Colon (tissue), 2 donors: ENCODE results near the gene CCDC71.

Experiments used
- FAIRE-seq: peaks from 2 replicates; lab custom pipeline; 2012; peaks lifted over from hg19 to GRCh38; lab: Jason Lieb, UNC
- donor health status: control.
- donor health status: control.

The CCDC71 gene

DNA sequence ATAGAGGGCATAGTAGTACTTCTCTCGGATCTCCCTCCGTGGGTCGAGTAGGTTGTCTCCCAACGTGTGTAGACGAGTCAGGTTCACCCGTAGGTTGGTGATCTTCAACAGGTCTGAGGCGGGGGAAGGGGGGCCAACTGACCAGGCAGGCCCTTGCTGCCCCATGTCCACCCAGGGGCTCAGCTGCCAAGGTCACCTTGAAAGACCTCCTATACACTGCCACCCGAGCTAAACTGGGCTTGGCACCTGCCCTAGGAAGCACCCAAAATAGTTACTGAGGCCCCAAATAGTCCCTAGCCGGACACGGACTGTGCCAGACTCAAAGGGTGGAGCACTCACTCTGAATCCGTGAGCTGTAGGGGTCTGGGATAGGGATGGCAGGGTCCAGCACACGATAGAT is 35.1 kb downstream of the CCDC71 start:
- no peak for FAIRE-seq

DNA sequence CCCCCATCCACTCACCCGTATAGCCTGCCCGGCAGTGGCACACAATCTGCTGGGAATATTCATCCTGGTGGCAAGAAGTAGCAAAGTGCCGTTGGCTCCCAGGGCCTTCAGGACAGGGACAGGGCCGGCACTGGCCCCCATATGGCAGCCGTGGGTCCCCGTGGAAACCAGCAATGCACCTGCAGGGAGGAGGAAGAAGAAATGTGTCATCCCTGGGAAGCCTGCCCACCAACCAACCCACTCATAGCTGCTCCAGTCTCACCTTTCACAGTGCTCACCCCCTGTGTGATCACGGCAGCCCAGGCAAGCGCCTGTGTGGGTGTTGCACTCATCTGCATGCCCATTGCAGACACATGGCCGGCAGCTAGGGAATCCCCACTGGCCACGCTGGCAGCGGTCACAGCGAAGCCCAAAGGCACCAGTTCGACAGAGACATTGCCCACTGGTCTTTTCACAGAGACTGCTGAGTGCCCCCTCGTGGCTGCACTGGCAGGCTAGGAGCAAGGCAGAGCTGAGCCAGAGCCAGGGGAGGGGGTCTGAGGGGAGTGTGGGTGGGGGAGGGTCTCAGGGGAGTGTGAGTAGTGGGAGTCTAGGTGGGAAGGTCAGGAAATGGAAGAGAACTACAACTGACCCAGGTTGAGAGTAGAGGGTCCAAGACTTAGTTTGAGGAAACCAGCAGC is 41.0 kb downstream of the CCDC71 start:
- FAIRE-seq, result no peak

DNA sequence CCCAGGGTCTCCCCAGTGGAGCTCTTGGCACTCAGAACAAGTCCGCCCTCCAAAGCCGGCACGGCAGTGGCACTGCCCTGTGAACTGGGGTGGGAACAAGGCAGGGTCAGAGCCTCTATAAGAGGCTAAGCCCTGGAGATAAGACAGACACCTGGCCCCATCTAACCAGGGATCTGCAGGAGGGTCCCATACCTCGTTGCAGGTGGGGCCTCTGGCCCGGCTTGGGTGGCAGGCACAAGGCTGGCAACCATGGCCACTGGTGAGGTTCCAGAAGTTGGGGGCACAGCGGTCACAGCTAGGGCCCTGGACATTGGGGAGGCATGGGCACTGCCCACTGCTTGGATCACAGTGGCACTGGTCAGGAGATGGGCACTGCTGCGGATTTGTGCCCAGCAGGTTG is 41.9 kb downstream of the CCDC71 start:
- FAIRE-seq, result no peak

DNA sequence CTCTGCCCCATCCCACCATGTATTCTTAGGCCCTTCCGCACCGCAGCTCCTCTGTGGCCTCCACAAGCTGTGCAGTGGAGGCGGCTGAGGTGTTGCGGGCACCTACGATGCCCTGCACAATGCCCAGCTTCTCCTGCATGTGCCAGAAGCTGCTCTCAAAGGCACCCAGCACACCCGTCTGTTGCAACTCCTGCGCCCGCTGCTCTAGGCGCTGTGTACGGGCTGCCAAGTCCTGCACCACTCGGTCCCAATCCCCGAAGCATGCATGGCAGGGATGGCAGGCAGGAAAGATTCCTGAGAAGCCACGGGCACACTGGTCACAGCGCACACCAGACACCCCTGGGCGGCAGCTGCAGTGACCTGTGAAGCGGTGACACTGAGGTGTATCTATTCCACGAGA is 42.4 kb downstream of the CCDC71 start:
- no peak for FAIRE-seq

DNA sequence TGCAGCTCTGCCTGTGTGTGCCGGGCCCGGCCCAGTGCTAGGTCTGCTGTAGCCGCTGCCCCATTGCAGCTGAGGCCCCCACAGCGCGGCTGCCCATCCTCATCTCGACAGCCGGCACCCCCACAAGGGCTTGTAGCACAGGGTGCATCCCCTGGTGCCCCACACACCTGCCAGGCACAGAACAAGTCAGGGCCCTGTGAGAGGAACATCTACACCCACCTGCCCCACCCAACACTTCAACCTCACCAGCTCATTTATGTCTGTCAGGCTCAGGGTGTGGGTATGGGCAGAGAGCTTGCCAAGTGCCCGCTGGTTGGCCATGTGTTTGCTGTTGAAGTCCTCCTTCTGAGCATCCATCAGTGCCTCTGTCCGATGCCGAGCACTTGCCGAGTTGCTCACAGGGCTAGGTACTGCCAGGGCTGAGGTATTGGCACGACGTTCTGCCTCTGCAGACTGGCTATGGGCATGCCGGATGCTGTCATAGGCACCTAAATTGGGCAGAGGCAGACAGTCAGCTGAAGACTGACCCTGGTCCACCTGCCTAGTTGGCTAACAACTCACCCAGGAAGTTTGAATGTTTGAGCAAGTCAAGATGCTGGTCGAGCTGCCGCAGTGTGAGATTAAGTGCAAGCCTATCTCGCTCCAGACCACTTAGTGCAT is 43.1 kb downstream of the CCDC71 start:
- no peak for FAIRE-seq

DNA sequence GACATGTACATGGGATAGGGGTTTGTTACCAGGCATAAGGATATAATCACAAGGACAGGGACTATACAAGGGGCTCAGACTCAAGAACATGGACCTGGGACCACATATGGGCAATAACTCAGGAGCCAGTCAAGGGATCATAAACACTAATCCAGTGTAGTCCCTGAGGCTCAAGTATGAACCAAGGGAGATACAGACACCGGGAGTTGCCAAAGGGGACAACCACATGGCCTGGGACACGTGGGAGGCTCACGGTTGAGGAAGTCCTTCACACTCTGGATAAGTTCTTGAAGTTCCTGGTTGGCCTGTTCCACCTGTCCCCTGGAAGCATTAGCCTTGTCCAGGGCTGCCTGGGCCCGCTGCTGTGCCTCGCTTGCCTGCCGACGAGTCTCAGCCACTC is 43.7 kb downstream of the CCDC71 start:
- FAIRE-seq, result no peak

DNA sequence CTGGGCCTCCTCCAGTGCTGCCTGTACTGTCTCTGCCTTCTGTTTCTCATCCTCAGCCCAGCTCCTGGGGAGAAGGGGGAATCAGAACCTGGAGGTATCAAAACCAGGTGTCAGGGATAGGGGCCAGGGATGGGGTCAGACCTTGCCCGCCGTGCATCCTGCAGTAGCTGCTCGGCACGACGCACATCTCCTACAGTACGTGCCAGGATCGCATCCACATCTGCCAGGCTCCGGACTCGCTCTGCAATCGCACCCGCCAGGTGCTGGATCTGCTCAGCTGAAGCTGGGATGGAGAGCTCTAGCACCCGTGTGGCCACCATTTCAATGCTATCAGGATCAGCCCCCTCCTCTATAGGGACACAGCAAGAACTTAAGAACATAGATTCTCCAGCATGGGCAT is 44.1 kb downstream of the CCDC71 start:
- FAIRE-seq, result no peak

DNA sequence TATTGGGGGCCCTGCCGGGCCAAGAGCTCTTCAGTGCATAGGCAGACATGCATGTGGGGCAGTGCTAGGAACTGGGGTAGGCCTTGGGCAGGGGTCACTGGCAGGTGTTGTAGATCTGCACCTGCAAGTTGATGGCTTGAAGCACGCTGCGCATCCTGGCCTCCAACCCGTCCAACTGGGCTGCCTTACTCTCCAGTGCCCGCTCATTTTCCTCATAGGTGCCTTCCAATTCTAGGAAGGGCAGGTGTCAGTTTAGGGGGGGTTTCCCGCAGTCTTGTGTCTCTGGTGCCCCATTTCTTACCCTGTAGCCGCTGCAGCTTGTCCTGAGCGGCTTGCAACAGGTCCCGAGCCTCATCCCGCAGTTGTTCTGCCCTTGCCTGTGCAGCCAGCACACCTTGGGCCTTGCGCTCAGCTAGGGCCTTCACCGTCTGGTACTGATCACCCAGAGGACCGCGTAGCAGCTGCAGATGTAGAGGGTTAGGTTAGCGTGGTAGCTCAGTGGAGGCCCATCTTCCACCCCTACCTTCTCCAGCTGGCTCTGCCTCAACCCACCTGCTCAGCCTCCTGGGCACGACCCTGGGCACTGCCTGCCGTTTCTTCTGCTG is 44.9 kb downstream of the CCDC71 start:
- FAIRE-seq, result no peak

DNA sequence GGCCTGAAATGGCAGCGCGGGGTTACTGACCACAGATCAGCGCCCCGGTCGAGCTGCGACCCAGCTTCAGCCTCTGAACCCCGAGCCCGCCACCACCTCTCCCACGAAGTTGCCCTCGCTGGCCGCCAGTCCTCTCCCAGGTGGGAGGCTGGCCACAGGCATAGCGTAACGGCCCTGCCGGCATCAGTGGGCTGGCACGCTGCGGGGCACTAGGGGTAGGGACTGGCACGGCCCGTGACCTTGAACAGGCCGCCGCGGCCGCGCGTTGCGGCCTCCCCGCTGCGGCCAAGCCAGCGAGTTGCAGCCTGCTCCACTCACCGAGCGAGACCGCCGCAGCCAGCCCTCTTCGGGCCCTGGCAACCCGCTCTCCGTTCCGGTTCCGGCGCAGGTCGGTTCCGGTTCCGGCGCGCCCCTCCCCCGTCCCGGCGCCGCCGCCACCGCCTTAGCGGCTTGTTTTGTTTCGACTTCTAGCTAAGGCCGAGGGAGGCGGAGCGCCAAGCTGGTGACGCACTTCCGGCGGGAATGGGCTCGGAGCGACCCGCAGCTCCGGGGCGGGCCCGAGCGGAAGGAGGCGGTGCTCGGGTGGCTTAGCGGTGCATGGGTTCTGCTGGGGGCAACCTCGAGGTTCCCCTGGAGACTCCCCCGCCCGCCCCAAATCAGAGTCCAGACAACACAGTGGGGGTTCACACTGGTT is 45.5 kb downstream of the CCDC71 start, which contains the start of gene USP19:
TSS of gene USP19 (minus strand) at position 386 of the 694 bp plus-strand sequence. CDS start 1,678 bp downstream, outside the sequence.
- peak; percentile 38 for FAIRE-seq

DNA sequence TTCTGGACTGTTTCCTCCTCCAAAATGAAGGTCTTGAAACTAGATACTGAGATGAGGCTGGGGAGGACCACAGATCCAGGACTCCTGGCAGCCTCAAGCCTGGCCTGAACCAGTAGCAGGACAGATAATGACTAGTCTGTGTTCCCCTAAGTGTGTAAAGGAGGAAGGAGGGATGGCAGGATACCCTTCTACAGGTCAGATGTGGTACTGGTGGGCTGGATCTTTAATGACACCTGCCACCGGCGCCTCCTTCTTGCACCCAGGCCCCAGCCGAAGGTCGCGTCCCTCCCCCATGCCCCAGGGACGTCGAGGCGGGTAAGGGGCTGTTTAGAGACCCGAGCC is 46.1 kb downstream of the CCDC71 start:
- no peak for FAIRE-seq

DNA sequence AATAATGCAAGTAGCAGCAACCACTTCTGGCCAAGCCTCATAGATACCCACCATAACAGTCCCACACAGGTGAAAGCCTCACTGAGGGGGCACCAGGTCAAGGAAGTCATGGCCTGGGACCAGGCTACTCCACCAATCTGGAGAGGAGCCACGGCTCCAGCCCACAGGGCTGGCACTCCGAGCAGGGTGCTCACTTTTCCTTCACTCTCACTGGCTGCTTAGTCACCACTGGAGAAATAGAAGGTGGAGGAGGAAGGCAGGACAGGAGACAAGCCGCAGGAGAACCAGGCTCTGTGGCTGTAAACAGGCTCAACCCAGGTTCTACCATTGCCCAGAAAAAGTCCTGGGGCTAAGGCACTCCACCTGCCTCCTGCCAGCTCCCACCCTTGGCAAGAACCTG is 46.7 kb downstream of the CCDC71 start:
- no peak for FAIRE-seq

DNA sequence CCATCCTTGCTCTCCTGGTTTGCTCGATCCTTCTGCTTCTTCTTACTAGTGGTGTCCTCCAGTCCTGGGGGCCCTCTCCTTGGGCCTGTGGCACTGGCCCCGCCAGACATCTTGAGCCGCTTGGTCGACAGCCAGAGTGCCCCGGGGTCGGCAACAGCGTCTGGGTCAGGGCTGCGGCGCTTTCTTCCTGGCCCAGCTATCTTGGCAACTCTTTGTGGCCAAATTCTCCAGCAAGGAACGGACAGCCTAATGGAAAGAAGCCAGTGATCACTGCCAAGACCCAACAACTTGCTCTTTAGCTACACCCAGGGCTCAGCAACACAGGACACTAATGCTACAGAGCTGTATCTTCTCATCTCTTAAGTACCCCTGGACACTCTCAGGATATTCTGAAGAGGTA is 47.1 kb downstream of the CCDC71 start:
- no peak for FAIRE-seq
